Stimulated activated CD8-positive, alpha-beta memory T cell treated with anti-CD3 and anti-CD28 coated beads, Interleukin-4, amount 100 ng/mL, for 4 hours (primary cell): Measurements from ENCODE around the gene IL37.
"Not testable (repeated sequence)": the region's sequence is repeated elsewhere in the genome, so short reads cannot be mapped to it uniquely, and the experiment has no call there.

Experiments used
- DNase-seq, 2 donors: peaks; one replicate each; pipeline ENCODE4 v3.0.0-alpha.2; 2020; ENCODE audit warnings: low read depth in 2 of 2, low spot score in 1 of 2

IL37 gene

DNA sequence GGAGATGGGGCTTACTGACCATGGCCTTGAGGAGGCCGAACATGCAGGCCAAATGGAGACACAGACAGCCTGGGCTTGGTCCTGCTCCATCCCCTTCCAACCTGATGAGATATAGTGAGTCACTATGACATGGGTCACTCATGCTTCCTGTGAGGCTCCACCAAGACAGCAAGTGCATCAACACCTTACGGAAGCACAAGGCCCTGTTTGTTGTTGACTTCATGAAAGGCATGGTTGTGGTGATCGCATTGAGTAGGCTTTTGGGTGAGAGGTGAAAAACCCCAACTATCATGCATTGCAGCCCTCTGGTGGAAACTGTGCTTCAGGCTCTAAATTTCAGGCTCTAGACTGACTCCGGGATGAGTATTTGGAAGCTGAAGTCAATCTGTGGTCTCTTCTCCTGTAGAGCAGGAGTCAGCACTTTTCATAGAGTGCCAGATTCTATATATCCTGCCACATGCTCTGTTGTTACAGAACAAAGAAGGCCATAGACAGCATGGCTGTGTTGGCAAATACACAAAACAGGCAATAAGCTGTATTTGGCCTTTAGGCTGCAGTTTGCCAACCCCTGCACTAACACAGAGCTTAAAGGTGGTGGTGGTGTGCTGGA is 10.1 kb downstream of the IL37 start:
- DNase-seq: no peak

DNA sequence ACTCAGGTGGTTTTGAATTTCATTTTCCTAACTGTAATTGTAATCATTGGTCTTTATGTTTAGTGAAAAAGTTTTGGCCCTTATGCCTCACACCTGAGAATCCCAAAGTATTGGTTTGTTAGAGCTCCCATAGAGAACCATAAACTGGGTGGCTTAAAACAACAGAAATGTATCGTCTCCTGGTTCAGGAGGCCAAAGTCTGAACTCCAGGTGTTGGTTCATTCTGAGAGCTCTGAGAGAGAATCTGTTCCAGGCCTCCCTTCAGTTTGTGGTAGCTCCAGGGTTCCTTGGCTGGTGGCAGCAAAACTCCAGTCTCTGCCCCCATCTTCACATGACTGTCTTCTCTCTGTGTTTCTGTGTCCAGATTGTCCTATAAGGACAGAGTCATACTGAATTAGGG is 11.0 kb downstream of the IL37 start:
- no peak for DNase-seq

DNA sequence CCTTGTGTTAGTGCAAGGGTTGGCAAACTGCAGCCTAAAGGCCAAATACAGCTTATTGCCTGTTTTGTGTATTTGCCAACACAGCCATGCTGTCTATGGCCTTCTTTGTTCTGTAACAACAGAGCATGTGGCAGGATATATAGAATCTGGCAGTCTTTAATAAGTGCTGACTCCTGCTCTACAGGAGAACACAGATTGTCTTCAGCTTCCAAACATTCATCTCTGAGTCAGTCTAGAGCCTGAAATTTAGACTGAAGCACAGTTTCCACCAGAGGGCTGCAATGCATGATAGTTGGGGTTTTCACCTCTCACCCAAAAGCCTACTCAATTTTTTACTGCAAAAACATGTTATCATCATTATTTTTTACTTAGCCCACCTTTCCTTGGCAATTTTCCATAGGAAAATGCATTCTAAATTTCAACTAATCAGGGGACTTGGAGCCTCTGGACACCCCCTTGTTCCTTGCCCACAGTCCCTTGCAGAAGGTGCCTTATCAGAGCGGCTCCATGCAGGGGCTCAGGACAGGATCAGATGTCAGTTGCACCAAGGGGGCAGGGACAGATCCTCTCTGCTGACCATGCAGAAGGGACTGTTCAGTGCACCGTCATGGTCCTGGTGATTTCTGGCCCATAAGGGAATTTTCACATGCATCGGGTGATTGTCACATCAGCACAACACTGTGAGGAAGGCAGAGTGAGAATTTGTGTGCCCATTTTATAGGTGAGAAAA is 12.4 kb downstream of the IL37 start:
- no peak for DNase-seq

DNA sequence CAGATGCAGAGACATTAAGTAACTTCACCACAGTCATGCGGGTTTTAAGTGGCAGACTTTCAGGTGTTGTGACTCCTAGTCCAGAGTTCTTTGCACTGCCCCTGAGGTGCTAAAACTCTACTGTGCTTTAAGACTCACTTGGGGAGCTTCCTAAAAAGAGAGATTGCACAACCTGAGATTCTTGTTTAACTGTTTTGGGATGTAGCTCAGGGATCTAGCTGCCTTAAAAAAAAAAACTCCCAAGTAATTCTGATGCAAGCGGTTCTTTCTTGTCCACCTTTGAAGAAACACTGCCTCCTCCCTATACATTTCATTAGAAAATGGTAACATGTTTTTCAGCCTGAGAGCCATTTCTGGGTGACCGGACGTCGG is 13.0 kb downstream of the IL37 start:
- no peak for DNase-seq

DNA sequence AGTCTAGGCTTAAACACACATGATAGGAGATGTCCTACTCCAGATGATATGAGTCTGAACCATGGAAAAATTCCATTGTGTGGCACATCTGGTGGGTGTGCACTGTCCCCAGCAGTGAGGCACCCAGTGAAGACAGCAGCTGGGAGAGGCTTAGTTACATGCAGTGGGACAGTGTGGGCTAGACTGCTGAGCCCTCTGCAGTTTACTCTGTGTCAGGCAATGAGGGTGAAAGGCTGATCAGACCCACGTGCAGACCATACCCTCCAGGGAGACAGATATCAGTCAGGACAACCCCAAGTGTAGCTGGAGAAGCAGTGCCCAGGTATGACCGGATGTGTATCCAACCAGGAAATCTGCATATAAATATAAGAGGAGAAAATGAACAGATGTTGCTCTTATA is 13.4 kb downstream of the IL37 start:
- no peak for DNase-seq

DNA sequence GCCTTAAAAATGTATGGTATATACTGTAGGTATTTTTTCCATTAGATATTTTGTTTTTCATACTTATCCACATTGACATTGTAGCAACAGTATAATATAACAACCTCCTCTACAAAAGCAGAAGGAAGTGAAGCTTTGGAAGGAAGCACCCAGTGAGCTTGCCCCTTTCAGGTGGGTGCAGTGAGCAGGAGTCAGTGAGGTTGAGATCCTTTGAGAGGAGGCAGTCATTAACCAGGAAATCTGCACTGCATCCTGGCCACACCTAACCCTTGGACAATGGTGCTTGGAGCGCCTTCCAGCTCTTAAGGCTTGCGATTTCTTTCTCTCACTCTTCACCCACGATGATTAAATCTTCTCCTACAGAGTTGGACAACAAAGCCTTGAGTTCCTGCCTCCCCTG is 13.9 kb downstream of the IL37 start:
- no peak for DNase-seq

DNA sequence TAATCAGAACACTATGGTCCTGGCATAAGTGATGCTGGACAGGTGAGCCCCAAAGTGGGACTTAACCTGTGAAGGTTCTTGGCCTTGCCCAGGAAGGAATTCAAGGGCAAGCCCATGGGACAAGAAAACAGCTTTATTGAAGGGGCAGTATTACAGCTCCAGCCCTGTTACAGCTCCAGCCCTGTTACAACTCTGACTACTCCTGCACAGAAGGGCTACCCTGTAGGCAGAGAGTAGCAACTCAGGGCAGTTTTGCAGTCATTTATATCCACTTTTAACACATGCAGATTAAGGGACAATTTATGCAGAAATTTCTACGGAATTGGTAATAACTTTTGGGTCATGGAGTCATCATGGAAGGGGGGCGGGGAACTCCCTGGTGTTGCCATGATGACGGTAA is 15.7 kb downstream of the IL37 start:
- DNase-seq: no peak

DNA sequence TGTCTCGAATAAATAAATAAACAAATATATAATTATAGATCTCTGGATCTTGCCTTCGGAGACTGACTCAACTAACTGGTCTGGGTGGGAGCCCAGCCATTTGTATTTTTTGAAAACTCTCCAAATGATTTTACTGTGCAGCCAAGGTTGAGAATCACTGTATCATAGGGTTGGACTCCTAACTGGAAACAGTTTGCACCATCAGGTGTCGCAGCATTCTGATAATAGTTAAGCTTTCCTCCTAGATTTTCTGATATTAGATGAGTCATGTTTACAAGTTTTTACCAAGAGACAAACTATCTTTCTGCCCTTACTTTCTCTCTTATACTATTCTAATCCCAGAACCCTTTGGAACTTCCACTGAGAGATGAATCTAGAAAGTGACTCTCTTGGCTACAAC is 16.8 kb downstream of the IL37 start:
- no peak for DNase-seq

DNA sequence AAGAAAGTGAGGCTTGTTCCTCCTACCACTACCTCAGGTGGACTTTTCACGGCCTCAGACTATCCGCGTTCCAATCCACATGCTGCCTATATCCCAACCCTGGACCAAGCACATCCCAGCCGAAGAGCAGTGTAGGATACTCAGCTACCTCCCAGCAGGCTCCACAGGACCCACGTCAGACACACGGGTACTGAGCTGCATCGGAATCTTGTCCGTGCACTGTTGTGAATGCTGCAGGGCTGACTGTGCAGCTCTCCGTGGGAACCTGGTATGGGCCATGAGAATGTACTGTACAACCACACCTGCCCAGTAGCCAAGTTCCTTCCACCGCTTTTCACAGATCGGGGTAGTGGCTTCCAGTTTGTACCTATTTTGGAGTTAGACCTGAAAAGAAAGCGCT is 22.3 kb downstream of the IL37 start:
- no peak for DNase-seq

DNA sequence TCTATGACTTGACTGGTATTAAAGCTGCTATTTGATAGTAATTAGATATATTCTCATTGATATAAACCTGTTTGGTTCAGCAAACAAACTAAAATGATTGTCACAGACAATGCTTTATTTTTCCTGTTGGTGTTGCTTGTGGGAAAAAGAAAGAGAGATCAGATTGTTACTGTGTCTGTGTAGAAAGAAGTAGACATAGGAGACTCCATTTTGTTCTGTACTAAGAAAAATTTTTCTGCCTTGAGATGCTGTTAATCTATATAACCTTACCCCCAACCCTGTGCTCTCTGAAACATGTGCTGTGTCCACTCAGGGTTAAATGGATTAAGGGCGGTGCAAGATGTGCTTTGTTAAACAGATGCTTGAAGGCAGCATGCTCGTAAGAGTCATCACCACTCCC is 23.2 kb downstream of the IL37 start:
- not testable (repeated sequence) for DNase-seq

DNA sequence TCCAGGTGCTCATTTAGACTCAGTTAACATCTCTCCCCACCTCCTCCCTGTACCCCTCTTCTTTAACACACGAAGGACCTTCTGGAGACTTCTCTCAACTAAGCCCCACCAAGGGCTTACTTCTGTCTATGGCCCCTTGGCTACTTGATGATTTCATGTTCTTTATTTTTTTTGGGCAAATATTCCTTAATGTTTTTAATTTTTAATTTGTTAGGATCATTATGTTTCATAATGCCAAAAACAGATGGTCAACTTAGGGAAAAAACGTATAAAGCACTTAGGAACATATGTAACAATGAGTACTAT is 25.9 kb downstream of the IL37 start:
- DNase-seq: no peak

DNA sequence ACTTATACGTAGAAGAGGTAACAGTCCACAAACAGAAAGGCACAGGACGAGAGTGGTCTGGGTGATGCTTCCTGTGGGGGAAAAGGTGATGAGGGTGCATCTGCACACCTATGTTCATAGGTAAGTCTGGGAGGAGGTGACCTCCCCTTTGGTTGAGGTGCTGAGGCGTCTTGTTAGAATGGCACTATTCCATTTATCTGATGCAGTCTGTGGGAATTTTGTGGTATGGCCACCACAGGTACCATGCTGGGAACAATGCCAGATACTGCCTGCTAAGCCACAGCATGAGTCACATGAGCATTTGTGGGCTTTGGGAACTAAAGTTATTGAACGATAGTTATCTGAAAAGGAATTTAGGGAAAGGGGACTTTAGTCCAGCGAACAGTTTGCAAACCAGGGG is 27.9 kb downstream of the IL37 start:
- no peak for DNase-seq

DNA sequence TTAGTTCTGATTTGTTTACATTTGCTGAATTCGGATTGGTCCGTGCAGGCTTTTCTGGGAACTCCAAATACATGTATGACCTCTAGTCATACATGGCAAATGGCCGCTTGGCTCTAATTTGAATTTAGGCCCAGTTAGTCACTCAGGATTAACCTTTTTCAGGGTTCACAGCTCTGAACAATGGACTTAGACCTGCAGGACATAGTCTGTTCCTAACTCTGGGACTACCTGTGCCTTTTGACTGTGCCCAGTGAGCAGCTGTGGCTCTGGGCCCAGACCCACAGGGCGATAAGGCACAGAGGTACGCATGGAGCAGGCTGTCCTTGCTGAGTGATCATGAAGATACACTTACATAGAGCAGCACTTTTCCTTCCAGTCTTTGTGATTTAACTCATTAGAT is 28.5 kb downstream of the IL37 start:
- no peak for DNase-seq

DNA sequence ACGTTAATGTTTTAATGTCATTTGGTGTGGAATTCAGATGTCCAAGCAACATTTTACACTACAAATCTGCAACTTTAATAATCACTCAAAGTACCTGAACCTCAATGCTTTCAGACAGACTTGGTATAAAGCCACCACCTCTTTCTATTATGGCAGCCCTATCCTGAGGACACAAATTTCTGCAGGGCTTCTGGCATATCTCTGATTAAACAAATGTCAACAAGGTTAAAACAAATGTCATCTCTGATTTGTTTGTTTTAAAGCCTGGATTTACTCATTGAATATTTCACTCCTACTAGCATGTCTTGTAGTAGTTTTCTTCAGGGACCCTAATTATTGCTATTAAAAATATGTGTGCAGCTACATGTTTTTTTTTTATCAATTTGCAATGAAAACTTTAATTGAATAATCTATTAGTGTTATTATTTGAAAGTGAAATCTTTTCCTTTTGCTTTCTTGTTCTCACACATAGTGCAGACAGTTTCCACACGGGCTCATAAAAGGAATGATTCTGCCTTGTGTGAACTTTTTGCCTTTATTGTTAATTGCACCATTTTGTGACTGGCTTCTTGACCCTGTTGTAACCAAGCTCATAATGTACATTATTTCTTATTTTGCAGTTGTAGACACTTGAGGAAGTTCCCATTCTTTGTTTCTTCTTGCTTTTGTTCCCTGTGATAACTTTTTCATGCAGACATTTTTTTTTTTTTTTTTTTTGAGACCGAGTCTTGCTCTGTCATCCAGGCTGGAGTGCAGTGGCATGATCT is 30.1 kb downstream of the IL37 start:
- DNase-seq: no peak

DNA sequence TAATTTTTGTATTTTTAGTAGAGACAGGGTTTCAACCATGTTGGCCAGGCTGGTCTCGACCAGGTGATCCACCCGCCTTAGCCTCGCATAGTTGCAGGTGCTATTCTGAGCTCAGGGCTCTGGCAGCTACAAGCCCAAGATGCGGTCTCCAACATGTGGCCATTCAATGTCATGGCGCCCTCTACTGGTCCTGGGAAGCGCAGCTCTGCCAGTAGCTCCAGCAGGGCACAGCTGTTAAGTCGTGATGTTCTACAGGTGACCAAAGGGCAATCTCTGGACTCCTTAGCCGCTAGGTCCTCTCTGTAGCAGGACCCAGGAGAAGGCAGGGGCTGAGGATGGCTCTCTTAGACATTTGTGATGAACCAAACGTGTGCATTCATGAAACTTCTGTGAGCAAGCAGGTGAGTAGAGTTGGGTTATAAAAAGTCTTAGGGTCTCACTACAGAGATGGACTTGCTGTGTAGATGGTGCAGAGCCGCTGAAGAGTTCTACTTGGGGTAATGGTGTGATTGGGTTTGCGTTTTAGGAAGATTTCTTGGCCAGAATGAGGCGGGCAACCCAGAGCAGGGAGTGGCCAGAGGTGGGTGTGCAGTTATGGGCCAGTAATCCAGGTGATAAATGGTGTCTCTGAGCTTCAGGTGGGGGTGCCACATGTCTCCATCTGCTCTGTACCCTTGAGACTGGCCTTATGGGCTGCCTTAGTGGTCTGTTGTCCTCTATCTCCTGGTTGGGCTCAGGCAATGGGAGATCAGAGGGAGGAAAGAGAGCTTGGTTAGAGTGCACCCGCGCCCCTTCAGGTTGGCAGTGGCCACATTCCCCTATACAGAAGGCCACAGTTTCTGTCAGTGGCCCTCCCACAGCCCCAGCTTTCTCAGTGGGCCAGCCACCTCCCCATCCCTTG is 31.0 kb downstream of the IL37 start:
- peak in 1 of 2 donors; percentile 18 for DNase-seq

DNA sequence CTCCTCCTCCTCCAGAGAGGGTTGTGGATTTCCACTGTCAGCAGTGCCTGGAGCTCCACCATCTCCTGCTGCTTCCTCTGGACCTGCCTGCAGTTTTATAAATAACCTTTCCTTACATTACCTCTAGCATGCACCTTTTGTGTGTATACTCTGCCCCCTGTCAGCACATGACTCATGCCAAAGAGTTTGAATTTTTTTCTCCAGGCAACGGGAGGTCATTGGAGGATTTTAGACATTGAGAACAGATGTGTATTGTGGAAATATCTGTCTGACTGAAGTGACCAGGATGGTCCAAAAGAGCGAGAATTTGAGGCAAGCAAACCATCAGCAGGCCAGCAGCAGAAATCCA is 31.7 kb downstream of the IL37 start:
- no peak for DNase-seq

DNA sequence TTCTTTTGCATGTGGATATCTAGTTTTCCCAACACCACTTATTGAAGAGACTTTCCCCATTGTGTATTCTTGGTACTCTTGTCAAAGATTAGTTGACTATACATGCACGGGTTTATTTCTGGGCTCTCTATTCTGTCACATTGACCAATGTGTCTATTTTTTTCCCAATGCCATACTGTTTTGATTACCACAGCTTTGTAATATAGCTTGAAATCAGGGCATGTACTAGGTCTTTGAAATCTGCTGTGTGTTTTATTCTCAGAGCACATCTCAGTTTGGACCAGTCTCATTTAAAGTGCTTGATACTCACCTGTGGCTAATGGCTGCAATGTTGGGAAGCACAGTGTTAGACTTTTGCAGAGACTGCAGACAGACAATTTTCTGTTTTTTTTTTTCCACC is 34.0 kb downstream of the IL37 start:
- no peak for DNase-seq

DNA sequence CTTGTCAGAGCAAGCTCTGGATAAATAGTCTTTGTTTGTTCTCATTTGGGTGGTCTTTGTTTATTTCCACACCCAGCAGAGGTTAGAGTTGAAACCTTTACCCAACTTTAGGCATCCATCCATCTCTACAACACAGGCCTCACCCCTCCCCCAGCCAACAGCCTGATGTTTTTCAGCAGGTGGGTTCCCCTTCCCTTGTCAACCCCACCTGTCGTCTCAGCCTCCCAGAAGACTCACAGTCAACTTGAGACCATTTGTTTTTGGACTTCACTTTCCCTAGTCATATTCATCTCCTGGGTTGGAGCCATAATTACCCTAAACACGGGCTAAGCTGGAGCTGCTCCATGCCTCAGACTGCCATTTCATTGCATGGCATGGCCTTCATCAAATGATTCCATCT is 35.1 kb downstream of the IL37 start:
- DNase-seq: no peak

DNA sequence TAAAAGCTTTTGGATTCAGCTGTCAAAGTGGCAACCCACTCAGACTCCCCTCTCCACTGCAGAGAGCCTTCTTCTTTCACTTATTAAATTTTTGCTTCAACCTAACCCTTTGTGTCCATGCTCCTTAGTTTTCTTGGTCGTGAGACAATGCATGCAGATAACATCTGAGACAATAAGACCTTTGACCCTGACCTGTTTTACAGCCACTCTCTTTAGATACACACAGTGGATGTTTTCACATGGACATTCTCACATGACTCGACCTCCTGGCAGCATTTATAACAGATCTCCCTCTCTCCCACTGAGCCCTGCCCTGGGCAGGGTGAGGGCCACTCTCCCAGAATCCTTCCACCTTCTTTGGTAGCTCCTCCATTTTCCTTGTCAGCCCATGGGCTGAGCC is 36.4 kb downstream of the IL37 start:
- DNase-seq: no peak

DNA sequence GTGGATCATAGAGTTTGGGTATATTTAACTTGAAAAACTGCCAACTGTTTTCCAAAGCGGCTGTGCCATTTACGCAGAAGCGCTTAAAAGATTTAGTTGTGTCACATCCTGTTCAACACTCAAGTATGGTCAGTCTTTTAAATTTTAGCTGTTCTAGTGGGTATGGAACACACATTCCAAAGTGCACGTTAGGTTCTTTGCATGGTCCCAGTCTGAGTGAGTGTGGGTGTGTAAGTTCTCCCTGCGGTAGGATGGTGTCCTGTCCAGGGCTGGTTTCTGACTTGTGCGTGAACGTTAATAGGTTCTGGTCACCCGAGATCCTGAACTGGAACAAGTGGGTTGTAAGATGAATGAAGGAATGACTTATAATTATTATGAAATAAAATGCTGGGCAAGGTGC is 38.5 kb downstream of the IL37 start:
- no peak for DNase-seq

DNA sequence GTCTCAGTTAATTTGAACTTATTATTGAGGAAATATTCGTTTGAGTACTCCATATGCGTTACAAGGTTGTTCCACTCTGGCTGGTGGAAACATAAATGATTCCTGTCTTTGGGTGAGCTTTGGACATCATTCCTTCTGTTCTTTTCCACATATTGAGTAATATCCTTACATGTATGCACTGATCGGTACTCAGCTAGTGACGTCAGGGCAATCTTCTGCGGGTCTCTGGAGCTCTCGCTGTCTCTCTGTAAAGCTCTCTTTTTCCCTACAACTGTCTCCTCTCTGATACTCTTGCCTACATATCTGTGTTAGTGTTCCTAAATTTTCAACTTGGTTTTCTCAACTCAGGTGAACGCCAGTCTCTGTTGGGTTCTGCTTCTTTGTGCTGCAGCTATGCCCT is 43.4 kb downstream of the IL37 start:
- DNase-seq: no peak

DNA sequence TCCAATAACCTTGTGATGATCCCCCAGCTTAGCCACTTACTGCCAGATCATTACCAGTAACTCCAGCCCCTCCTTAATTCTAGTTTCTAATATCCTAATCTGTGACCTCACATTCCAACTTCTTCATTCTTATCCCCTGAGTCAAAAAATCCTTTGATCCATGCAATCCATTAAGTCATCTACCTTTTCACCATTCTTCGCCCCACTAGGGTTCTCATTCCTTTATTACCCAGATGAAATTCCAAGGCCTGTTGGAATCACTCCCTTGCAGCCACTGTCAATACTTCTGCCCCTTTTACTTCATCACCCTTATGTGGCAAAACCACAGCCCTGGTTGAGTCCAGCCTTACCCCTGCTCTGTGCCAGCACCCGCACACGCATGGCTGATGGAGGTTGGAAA is 46.5 kb downstream of the IL37 start:
- no peak for DNase-seq
